ENCODE data around the gene TMCC1.

The TMCC1 gene

GRCh38 chr3:129605922-129606635 is 287.4 kb downstream of the TMCC1 start:
- DNase-seq: no peak

- DNase-seq: peak; percentile 38
These were observed 288.1 kb downstream of the TMCC1 start for GRCh38 chr3:129605203-129605921.

- DNase-seq: no peak
These were observed 288.7 kb downstream of the TMCC1 start for GRCh38 chr3:129604767-129605166.

GRCh38 chr3:129603991-129604749 is 289.3 kb downstream of the TMCC1 start:
- no peak for DNase-seq

GRCh38 chr3:129603561-129603942 is 290.0 kb downstream of the TMCC1 start:
- DNase-seq: no peak

GRCh38 chr3:129602730-129603560 is 290.6 kb downstream of the TMCC1 start:
- DNase-seq: peak; percentile 86

- no peak for DNase-seq
These were observed 291.2 kb downstream of the TMCC1 start for GRCh38 chr3:129602309-129602708.

- no peak for DNase-seq
These were observed 291.8 kb downstream of the TMCC1 start for GRCh38 chr3:129601713-129602112.

- DNase-seq: no peak
These were observed 293.2 kb downstream of the TMCC1 start for GRCh38 chr3:129600348-129600747.

GRCh38 chr3:129599607-129600006 is 293.9 kb downstream of the TMCC1 start:
- peak; percentile 66 for DNase-seq

- DNase-seq: no peak
These were observed 294.4 kb downstream of the TMCC1 start for GRCh38 chr3:129599073-129599472.

GRCh38 chr3:129598484-129598883 is 295.0 kb downstream of the TMCC1 start:
- DNase-seq: no peak

GRCh38 chr3:129598000-129598381 is 295.5 kb downstream of the TMCC1 start:
- peak; percentile 37 for DNase-seq

Data from fibroblast of skin of right quadriceps (primary cell).